Measurements from ENCODE around the gene AKT3.

DNA sequence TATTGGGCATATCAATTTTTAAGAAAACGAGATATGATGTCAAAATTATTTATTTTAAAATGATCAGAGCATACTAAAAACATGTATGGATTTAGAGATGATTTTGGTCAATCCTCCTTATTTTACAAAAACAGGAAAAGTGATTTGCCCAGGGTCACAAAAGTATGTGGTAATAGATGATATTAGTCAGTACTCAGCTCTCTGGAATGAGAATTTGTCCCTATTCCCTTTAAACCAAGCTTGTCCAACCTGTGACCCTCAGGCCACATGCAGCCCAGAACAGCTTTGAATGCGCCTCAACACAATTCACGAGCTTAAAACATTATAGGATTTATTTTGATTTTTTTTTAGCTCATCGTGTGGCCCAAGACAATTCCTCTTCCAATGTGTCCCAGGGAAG, 104.7 kb downstream of the AKT3 start:
- TF ChIP-seq EP300 (IDR thresholded peaks at IDR 0.05) (no peak), POLR2A (IDR thresholded peaks at IDR 0.05) (no peak), POLR2AphosphoS5 (IDR thresholded peaks at IDR 0.05) (no peak)
- TF ChIP-seq, protein P1, sequence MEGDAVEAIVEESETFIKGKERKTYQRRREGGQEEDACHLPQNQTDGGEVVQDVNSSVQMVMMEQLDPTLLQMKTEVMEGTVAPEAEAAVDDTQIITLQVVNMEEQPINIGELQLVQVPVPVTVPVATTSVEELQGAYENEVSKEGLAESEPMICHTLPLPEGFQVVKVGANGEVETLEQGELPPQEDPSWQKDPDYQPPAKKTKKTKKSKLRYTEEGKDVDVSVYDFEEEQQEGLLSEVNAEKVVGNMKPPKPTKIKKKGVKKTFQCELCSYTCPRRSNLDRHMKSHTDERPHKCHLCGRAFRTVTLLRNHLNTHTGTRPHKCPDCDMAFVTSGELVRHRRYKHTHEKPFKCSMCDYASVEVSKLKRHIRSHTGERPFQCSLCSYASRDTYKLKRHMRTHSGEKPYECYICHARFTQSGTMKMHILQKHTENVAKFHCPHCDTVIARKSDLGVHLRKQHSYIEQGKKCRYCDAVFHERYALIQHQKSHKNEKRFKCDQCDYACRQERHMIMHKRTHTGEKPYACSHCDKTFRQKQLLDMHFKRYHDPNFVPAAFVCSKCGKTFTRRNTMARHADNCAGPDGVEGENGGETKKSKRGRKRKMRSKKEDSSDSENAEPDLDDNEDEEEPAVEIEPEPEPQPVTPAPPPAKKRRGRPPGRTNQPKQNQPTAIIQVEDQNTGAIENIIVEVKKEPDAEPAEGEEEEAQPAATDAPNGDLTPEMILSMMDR (IDR thresholded peaks at IDR 0.05) = no peak

All from upper lobe of left lung (tissue), 4 donors.